Neural progenitor cell (in vitro differentiated cells): ENCODE measurements around the gene LRRC8E. TPM values are rescaled to one million over a fixed set of nuclear protein-coding genes. Genes with fewer than 3 reads are reported as not detected.
A peak's percentile ranks its signal among the peaks of the same experiment; 100 is the strongest.

Experiments used
- DNase-seq: peaks from one replicate; pipeline ENCODE4 v3.0.0-alpha.2; 2016; ENCODE audit warnings: low spot score
- H2AFZ ChIP-seq: fragments of 200-600 bp; sonication (generic); replicated peaks from 2 replicates; pipeline ENCODE4 v1.6.1; 2016; ENCODE audit warnings: antibody characterized with exemption
- H3F3A ChIP-seq: fragments of 200-600 bp; sonication (generic); 2 replicates; pipeline ENCODE4 v1.6.1; 2016; ENCODE audit warnings: antibody characterized with exemption, low read depth
- H3K27ac ChIP-seq: fragments of 200-600 bp; sonication (generic); 2 replicates; pipeline ENCODE4 v1.5.1; 2016; ENCODE audit warnings: mild to moderate bottlenecking
- H3K27me3 ChIP-seq: fragments of 200-600 bp; sonication (generic); 2 replicates; pipeline ENCODE4 v1.6.1; 2016; ENCODE audit warnings: mild to moderate bottlenecking, moderate library complexity
- H3K36me3 ChIP-seq: fragments of 200-600 bp; sonication (generic); 2 replicates; pipeline ENCODE4 v1.5.1; 2016
- H3K4me1 ChIP-seq: fragments of 200-600 bp; sonication (generic); 2 replicates; pipeline ENCODE4 v1.6.1; 2016; ENCODE audit warnings: mixed run types
- H3K4me2 ChIP-seq: fragments of 200-600 bp; sonication (generic); 2 replicates; pipeline ENCODE4 v1.6.1; 2016
- H3K4me3 ChIP-seq: fragments of 200-600 bp; sonication (generic); 2 replicates; pipeline ENCODE4 v1.5.1; 2016
- H3K79me2 ChIP-seq: fragments of 200-600 bp; sonication (generic); 2 replicates; pipeline ENCODE4 v1.6.1; 2016; ENCODE audit warnings: low read depth
- H3K9ac ChIP-seq: fragments of 200-600 bp; sonication (generic); 2 replicates; pipeline ENCODE4 v1.6.1; 2016
- H3K9me3 ChIP-seq: fragments of 200-600 bp; sonication (generic); 2 replicates; pipeline ENCODE4 v1.5.1; 2016; ENCODE audit warnings: low read depth
- H4K20me1 ChIP-seq: fragments of 200-600 bp; sonication (generic); 2 replicates; pipeline ENCODE4 v1.6.1; 2016; ENCODE audit warnings: low read depth
- H3K27ac Mint-ChIP-seq: 3 replicates; pipeline ENCODE4 v1.8.0; 2021; ENCODE audit warnings: mixed read lengths
- H3K27me3 Mint-ChIP-seq: 2 replicates; pipeline ENCODE4 v1.8.0; 2022; ENCODE audit warnings: low read depth, mild to moderate bottlenecking, inconsistent platforms, moderate library complexity, mixed read lengths; ENCODE audit not compliant: insufficient read depth
- H3K36me3 Mint-ChIP-seq: 3 replicates; pipeline ENCODE4 v1.8.0; 2021; ENCODE audit warnings: mixed read lengths
- H3K4me1 Mint-ChIP-seq: 3 replicates; pipeline ENCODE4 v1.8.0; 2021; ENCODE audit warnings: mixed read lengths
- H3K4me3 Mint-ChIP-seq: 3 replicates; pipeline ENCODE4 v1.8.0; 2021; ENCODE audit warnings: mild to moderate bottlenecking, moderate library complexity, mixed read lengths
- H3K9me3 Mint-ChIP-seq: 3 replicates; pipeline ENCODE4 v1.8.0; 2020; ENCODE audit warnings: mixed read lengths
- CTCF ChIP-seq: fragments of 200-600 bp; sonication (generic); IDR thresholded peaks from 2 replicates; pipeline ENCODE4 v1.5.1; 2017; ENCODE audit warnings: antibody characterized with exemption, mild to moderate bottlenecking
- EZH2 ChIP-seq: fragments of 200-600 bp; sonication (generic); IDR thresholded peaks from 2 replicates; pipeline ENCODE4 v1.6.1; 2017; ENCODE audit warnings: antibody characterized with exemption, mild to moderate bottlenecking, moderate library complexity
- EZH2phosphoT487 ChIP-seq: fragments of 200-600 bp; sonication (generic); IDR thresholded peaks from 2 replicates; pipeline ENCODE4 v1.6.1; 2017; ENCODE audit warnings: antibody characterized with exemption
- total RNA-seq: library from RNA; depleted of rRNA; stranded (reverse); fragments of >200 nt; gene quantifications from 2 replicates; pipeline ENCODE4 v1.2.3, GENCODE V29; 2015; ENCODE audit warnings: low replicate concordance

The LRRC8E gene
- total RNA-seq, 1 donor from 2014 or later, result 1.2 TPM

GRCh38 chr19:7913652-7914051 lies 25.3 kb downstream of the LRRC8E start:
- DNase-seq, result no peak
- Histone ChIP-seq H3K4me2 (no peak overlapping the region), H3K27me3 (peaks cover 53% of the 10 kb centered on the region), H2AFZ (no peak overlapping the region), H3K4me3 (no peak overlapping the region), H3F3A (peaks cover 20% of the 10 kb centered on the region), H3K36me3 (no peaks in the 10 kb centered on the region), H3K4me1 (peaks cover 7% of the 10 kb centered on the region), H4K20me1 (peaks cover 31% of the 10 kb centered on the region), H3K9ac (no peak overlapping the region), H3K79me2 (no peaks in the 10 kb centered on the region), H3K9me3 (no peaks in the 10 kb centered on the region), H3K27ac (no peak overlapping the region)
- TF ChIP-seq EZH2phosphoT487, result no peak
- TF ChIP-seq EZH2, result no peak
- TF ChIP-seq CTCF, result no peak
- Mint-ChIP-seq H3K27ac (no peak overlapping the region), H3K36me3 (peaks cover 12% of the 10 kb centered on the region), H3K27me3 (peaks cover 32% of the 10 kb centered on the region), H3K9me3 (no peaks in the 10 kb centered on the region), H3K4me3 (peak overlapping the region; percentile 71), H3K4me1 (peaks cover 11% of the 10 kb centered on the region)

GRCh38 chr19:7914099-7914498 lies 25.8 kb downstream of the LRRC8E start:
- Mint-ChIP-seq H3K4me3 (no peak overlapping the region), H3K9me3 (no peaks in the 10 kb centered on the region), H3K27ac (no peak overlapping the region), H3K4me1 (peaks cover 11% of the 10 kb centered on the region), H3K36me3 (peaks cover 12% of the 10 kb centered on the region), H3K27me3 (peaks cover 32% of the 10 kb centered on the region)
- no peak overlapping the region for H2AFZ ChIP-seq
- peaks cover 57% of the 10 kb centered on the region for H3K27me3 ChIP-seq
- H3K4me3 ChIP-seq, result no peak overlapping the region
- peaks cover 20% of the 10 kb centered on the region for H3F3A ChIP-seq
- peaks cover 29% of the 10 kb centered on the region for H4K20me1 ChIP-seq
- no peaks in the 10 kb centered on the region for H3K79me2 ChIP-seq
- H3K36me3 ChIP-seq, result no peaks in the 10 kb centered on the region
- no peak for DNase-seq
- no peaks in the 10 kb centered on the region for H3K9me3 ChIP-seq
- no peak overlapping the region for H3K27ac ChIP-seq
- no peak overlapping the region for H3K4me2 ChIP-seq
- H3K4me1 ChIP-seq, result peaks cover 7% of the 10 kb centered on the region
- TF ChIP-seq EZH2 (no peak), CTCF (no peak), EZH2phosphoT487 (no peak)
- no peak overlapping the region for H3K9ac ChIP-seq

GRCh38 chr19:7914598-7915045 lies 26.3 kb downstream of the LRRC8E start, which contains the start of gene TGFBR3L:
TSS of gene TGFBR3L (plus strand) at chr19:7914830.
- peak within 1 kb of the TSS; percentile 76 for H3K4me3 Mint-ChIP-seq
- H3K36me3 Mint-ChIP-seq, result peaks cover 12% of the 10 kb centered on the region
- H3K4me2 ChIP-seq, result no peak within 1 kb of the TSS
- H3K27me3 Mint-ChIP-seq, result peaks cover 34% of the 10 kb centered on the region
- DNase-seq, result no peak
- H3K79me2 ChIP-seq, result no peaks in the 10 kb centered on the region
- no peak within 1 kb of the TSS for H2AFZ ChIP-seq
- no peak within 1 kb of the TSS for H3K4me3 ChIP-seq
- peaks cover 12% of the 10 kb centered on the region for H3K4me1 Mint-ChIP-seq
- no peak for TF ChIP-seq CTCF
- peaks cover 8% of the 10 kb centered on the region for H3K4me1 ChIP-seq
- no peaks in the 10 kb centered on the region for H3K36me3 ChIP-seq
- peaks cover 27% of the 10 kb centered on the region for H4K20me1 ChIP-seq
- no peaks in the 10 kb centered on the region for H3K9me3 Mint-ChIP-seq
- H3F3A ChIP-seq, result peaks cover 25% of the 10 kb centered on the region
- H3K27ac Mint-ChIP-seq, result no peak within 1 kb of the TSS
- no peak within 1 kb of the TSS for H3K27ac ChIP-seq
- H3K27me3 ChIP-seq, result peaks cover 62% of the 10 kb centered on the region
- H3K9ac ChIP-seq, result no peak within 1 kb of the TSS
- H3K9me3 ChIP-seq, result no peaks in the 10 kb centered on the region
